HG02981 (cell line): ENCODE data around the gene AHCYL2.
"Not testable (repeated sequence)": the region's sequence is repeated elsewhere in the genome, so short reads cannot be mapped to it uniquely, and the experiment has no call there.

Source experiments
- ATAC-seq: cut with Tn5 transposase; IDR thresholded peaks from one replicate; pipeline ENCODE4 v1.9.1; 2021; ENCODE audit warnings: mild to moderate bottlenecking, moderate library complexity; ENCODE audit not compliant: unreplicated experiment

The AHCYL2 gene

GRCh38 chr7:129446925-129447324 lies 222.1 kb downstream of the AHCYL2 start:
- not testable (repeated sequence) for ATAC-seq

- not testable (repeated sequence) for ATAC-seq
Measured at GRCh38 chr7:129447445-129447844, 222.6 kb downstream of the AHCYL2 start.

GRCh38 chr7:129448608-129449007 lies 223.8 kb downstream of the AHCYL2 start:
- not testable (repeated sequence) for ATAC-seq

GRCh38 chr7:129450295-129450694 lies 225.5 kb downstream of the AHCYL2 start:
- ATAC-seq = no peak

GRCh38 chr7:129452589-129453231 lies 227.9 kb downstream of the AHCYL2 start:
- ATAC-seq = no peak

- ATAC-seq = no peak
Measured at GRCh38 chr7:129453510-129454248, 228.8 kb downstream of the AHCYL2 start.

GRCh38 chr7:129454249-129454551 lies 229.4 kb downstream of the AHCYL2 start:
- ATAC-seq = no peak

- ATAC-seq = no peak
Measured at GRCh38 chr7:129456421-129456820, 231.6 kb downstream of the AHCYL2 start.

GRCh38 chr7:129457101-129457500 lies 232.3 kb downstream of the AHCYL2 start:
- no peak for ATAC-seq

GRCh38 chr7:129458171-129458570 lies 233.3 kb downstream of the AHCYL2 start:
- no peak for ATAC-seq

- ATAC-seq = no peak
Measured at GRCh38 chr7:129461809-129462208, 237.0 kb downstream of the AHCYL2 start.

GRCh38 chr7:129462420-129462819 lies 237.6 kb downstream of the AHCYL2 start:
- no peak for ATAC-seq

GRCh38 chr7:129464194-129464593 lies 239.4 kb downstream of the AHCYL2 start:
- no peak for ATAC-seq

GRCh38 chr7:129465080-129465479 lies 240.2 kb downstream of the AHCYL2 start:
- no peak for ATAC-seq

GRCh38 chr7:129466796-129467195 lies 242.0 kb downstream of the AHCYL2 start:
- no peak for ATAC-seq

GRCh38 chr7:129468087-129468486 lies 243.3 kb downstream of the AHCYL2 start:
- no peak for ATAC-seq

- no peak for ATAC-seq
Measured at GRCh38 chr7:129468547-129468946, 243.7 kb downstream of the AHCYL2 start.

GRCh38 chr7:129469930-129470329 lies 245.1 kb downstream of the AHCYL2 start:
- no peak for ATAC-seq

- ATAC-seq = no peak
Measured at GRCh38 chr7:129470411-129470810, 245.6 kb downstream of the AHCYL2 start.

- ATAC-seq = no peak
Measured at GRCh38 chr7:129471402-129471827, 246.6 kb downstream of the AHCYL2 start.

GRCh38 chr7:129475931-129476330 lies 251.1 kb downstream of the AHCYL2 start:
- ATAC-seq = not testable (repeated sequence)

GRCh38 chr7:129476398-129476797 lies 251.6 kb downstream of the AHCYL2 start:
- ATAC-seq = not testable (repeated sequence)
